Keratinocyte (primary cell): ENCODE data around the gene NLRC5. TPM values are rescaled to one million over a fixed set of nuclear protein-coding genes. Genes with fewer than 3 reads are reported as not detected.

Experiments used
- DNase-seq: peaks from one replicate; pipeline ENCODE4 v3.0.0-alpha.2; 2011; ENCODE audit warnings: low read depth, missing footprints, low spot score
- FAIRE-seq: peaks from 2 replicates; lab custom pipeline; 2011; peaks lifted over from hg19 to GRCh38; lab: Jason Lieb, UNC
- H2AFZ ChIP-seq: 2 replicates; pipeline ENCODE4 v1.6.0; 2012; ENCODE audit warnings: low read length, control low read depth, inconsistent platforms; ENCODE audit not compliant: control insufficient read depth
- H3K27ac ChIP-seq: 2 replicates; pipeline ENCODE4 v1.5.1; 2011; ENCODE audit warnings: low read length; ENCODE audit not compliant: control insufficient read depth, insufficient read depth
- H3K27me3 ChIP-seq: 3 replicates; pipeline ENCODE4 v1.6.0; 2011; ENCODE audit warnings: low read length; ENCODE audit not compliant: control insufficient read depth, insufficient read depth; ENCODE audit errors: extremely low read depth
- H3K36me3 ChIP-seq, 2 experiments: 2 replicates in 1 of 2; 3 replicates in 1 of 2; pipeline ENCODE4 v1.5.1; 2011; ENCODE audit warnings: low read length in 2 of 2, mild to moderate bottlenecking in 1 of 2; ENCODE audit not compliant: control insufficient read depth in 2 of 2, insufficient read depth in 2 of 2; ENCODE audit errors: extremely low read depth in 1 of 2
- H3K4me1 ChIP-seq: 3 replicates; pipeline ENCODE4 v1.5.1; 2011; ENCODE audit warnings: low read length; ENCODE audit not compliant: control insufficient read depth, insufficient read depth; ENCODE audit errors: extremely low read depth
- H3K4me2 ChIP-seq: 3 replicates; pipeline ENCODE4 v1.6.0; 2011; ENCODE audit warnings: low read depth, low read length; ENCODE audit not compliant: control insufficient read depth, insufficient read depth; ENCODE audit errors: extremely low read depth
- H3K4me3 ChIP-seq, 3 experiments: fragments of 200-600 bp in 1 of 3; sonication (generic) in 1 of 3; 2 replicates in 2 of 3; 3 replicates in 1 of 3; pipeline ENCODE4 v1.5.1; 2011 to 2016; ENCODE audit warnings: low read length in 3 of 3, mild to moderate bottlenecking in 3 of 3, control low read depth in 2 of 3, inconsistent platforms in 1 of 3, low read depth in 1 of 3, mixed read lengths in 1 of 3, mixed run types in 1 of 3, moderate library complexity in 1 of 3; ENCODE audit not compliant: control insufficient read depth in 2 of 3, insufficient read depth in 2 of 3; ENCODE audit errors: extremely low read depth in 1 of 3
- H3K79me2 ChIP-seq: 2 replicates; pipeline ENCODE4 v1.6.0; 2012; ENCODE audit warnings: low read length; ENCODE audit not compliant: control insufficient read depth, insufficient read depth
- H3K9ac ChIP-seq: 3 replicates; pipeline ENCODE4 v1.6.0; 2011; ENCODE audit warnings: low read length; ENCODE audit not compliant: control insufficient read depth, insufficient read depth; ENCODE audit errors: extremely low read depth
- H3K9me1 ChIP-seq: 3 replicates; pipeline ENCODE4 v1.6.0; 2011; ENCODE audit warnings: low read length; ENCODE audit not compliant: control insufficient read depth, insufficient read depth; ENCODE audit errors: extremely low read depth
- H3K9me3 ChIP-seq: 2 replicates; pipeline ENCODE4 v1.5.1; 2012; ENCODE audit warnings: low read depth, low read length; ENCODE audit not compliant: control insufficient read depth
- H4K20me1 ChIP-seq: 3 replicates; pipeline ENCODE4 v1.6.0; 2011; ENCODE audit warnings: low read length; ENCODE audit not compliant: control insufficient read depth, insufficient read depth; ENCODE audit errors: extremely low read depth
- EZH2 ChIP-seq: IDR thresholded peaks from one replicate; pipeline ENCODE4 v1.6.1; 2012; ENCODE audit warnings: inconsistent platforms, mild to moderate bottlenecking, low read length, moderate library complexity
- dilution Hi-C: fragments of 300-500 bp; cut with MboI; formaldehyde crosslinking; loops from one replicate; pipeline ENCODE4 v1.7.0; 2020; ENCODE audit warnings: low sequenced_read_pairs; ENCODE audit not compliant: extremely low pct_ligation_motif_present
- polyA plus RNA-seq, 5 experiments: library from polyadenylated mRNA; depleted of rRNA in 3 of 5; stranded (reverse) in 3 of 5; stranded (forward) in 1 of 5; unstranded in 1 of 5; fragments of >200 nt; gene quantifications; 1 replicate in 1 of 5; 2 replicates in 3 of 5; 3 replicates in 1 of 5; pipeline versions ENCODE4 v1.2.1 to v1.2.3, GENCODE V29; 2011 to 2012; ENCODE audit warnings: missing spikeins in 2 of 5, low read depth in 1 of 5, low replicate concordance in 1 of 5
- TF ChIP-seq, protein P1 (sequence below), 3 experiments: IDR thresholded peaks in 1 of 3; conservative IDR thresholded peaks in 1 of 3; optimal IDR thresholded peaks in 1 of 3; 2 replicates in 2 of 3; 3 replicates in 1 of 3; pipeline versions ENCODE3 to v1.5.1; 2011; ENCODE audit warnings: low read length in 3 of 3, mild to moderate bottlenecking in 3 of 3, moderate library complexity in 2 of 3, control low read depth in 1 of 3, inconsistent platforms in 1 of 3; ENCODE audit not compliant: insufficient read depth in 2 of 3; ENCODE audit errors: extremely low read depth in 1 of 3

Gene NLRC5
- polyA plus RNA-seq, 1 donor (not counting 4 experiments of a cell fraction or from before 2014, with no cell fraction given) = 7.8 TPM

DNA sequence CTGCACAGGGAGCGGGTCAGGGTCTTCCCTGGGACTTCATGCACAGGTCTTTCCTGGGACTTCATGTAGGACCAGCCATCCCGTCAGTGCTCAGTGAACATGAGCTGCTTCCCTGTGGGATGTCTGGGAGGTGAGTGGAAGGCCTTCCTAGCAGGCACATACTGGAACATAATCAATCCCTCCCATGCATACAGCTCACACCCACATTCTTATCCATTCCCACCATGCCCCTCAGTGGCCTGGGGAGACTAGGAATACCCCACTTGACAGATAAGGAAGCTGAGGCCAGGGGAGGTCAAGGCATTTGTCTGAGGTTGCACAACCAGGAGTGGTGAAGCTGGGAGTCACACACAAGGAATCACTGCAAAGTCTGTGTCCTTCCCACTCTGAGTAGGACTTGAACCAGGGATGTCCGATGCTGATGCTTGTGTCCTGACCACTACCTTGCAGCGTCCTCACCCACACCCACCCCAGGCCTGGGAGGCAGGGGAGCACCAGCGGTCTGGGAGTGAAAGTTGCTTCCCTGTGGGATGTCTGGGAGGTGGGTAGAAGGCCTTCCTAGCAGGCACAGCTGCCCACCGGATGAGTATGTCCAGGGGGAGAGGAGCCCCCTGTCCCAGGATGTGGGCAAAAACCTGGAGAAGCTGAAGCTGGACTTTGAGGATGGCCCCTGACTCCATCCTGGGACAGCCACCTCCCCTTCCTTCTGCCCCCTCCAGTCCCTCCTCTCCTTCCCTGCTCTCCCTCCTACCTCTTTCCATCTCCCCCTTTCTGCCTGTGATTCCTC is 1.0 kb upstream of the NLRC5 start:
- Histone ChIP-seq H3K27ac (no peak overlapping the region), H3K27me3 (no peaks in the 10 kb centered on the region), H3K9me3 (no peaks in the 10 kb centered on the region), H3K36me3 (no peaks in the 10 kb centered on the region), H2AFZ (peak overlapping the region; percentile 94), H4K20me1 (no peaks in the 10 kb centered on the region), H3K9me1 (no peaks in the 10 kb centered on the region), H3K4me3 (peak overlapping the region; percentile 75 to 87 (median 84)), H3K4me1 (peaks cover 39% of the 10 kb centered on the region), H3K9ac (peak overlapping the region; percentile 83), H3K79me2 (peaks cover 7% of the 10 kb centered on the region), H3K4me2 (peak overlapping the region; percentile 100)
- TF ChIP-seq EZH2 = no peak
- TF ChIP-seq, protein P1, sequence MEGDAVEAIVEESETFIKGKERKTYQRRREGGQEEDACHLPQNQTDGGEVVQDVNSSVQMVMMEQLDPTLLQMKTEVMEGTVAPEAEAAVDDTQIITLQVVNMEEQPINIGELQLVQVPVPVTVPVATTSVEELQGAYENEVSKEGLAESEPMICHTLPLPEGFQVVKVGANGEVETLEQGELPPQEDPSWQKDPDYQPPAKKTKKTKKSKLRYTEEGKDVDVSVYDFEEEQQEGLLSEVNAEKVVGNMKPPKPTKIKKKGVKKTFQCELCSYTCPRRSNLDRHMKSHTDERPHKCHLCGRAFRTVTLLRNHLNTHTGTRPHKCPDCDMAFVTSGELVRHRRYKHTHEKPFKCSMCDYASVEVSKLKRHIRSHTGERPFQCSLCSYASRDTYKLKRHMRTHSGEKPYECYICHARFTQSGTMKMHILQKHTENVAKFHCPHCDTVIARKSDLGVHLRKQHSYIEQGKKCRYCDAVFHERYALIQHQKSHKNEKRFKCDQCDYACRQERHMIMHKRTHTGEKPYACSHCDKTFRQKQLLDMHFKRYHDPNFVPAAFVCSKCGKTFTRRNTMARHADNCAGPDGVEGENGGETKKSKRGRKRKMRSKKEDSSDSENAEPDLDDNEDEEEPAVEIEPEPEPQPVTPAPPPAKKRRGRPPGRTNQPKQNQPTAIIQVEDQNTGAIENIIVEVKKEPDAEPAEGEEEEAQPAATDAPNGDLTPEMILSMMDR (optimal IDR thresholded peaks at IDR 0.05 in 1 of 3, IDR thresholded peaks at IDR 0.05 in 1 of 3, conservative IDR thresholded peaks at IDR 0.05 in 1 of 3; ENCODE audit: extremely low read depth in 1 of 3, insufficient read depth in 2 of 3, low read length in 3 of 3) = no peak
- DNase-seq (no peak), FAIRE-seq (no peak)
- dilution Hi-C loops = no loop called here

DNA sequence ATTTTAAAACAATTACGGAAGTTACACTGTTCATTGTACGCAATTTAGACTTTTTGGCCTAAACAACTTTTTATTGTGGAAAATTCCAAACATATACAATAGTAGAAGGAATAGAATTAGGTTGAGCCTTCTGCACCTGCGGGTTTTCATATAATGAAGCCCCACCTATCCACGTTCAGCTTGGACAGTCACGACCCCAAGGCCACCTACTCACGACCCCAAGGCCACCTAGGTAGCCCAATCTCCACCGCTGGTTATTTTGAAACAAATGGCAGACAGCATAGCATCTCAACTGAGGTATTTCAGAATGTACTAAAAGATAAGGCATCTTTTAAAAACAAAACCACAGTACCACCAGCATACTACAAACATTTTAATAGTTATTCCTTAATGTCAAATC is 631 bp downstream of the NLRC5 start:
- no peak for TF ChIP-seq EZH2
- TF ChIP-seq, protein P1 (optimal IDR thresholded peaks at IDR 0.05 in 1 of 3, IDR thresholded peaks at IDR 0.05 in 1 of 3, conservative IDR thresholded peaks at IDR 0.05 in 1 of 3; ENCODE audit: extremely low read depth in 1 of 3, insufficient read depth in 2 of 3, low read length in 3 of 3) = no peak
- dilution Hi-C loops = no loop called here
- H3K4me2 ChIP-seq = peak overlapping the region; percentile 100
- no peaks in the 10 kb centered on the region for H3K9me3 ChIP-seq
- no peaks in the 10 kb centered on the region for H3K27me3 ChIP-seq
- no peak for FAIRE-seq
- peak overlapping the region; percentile 61 for H3K27ac ChIP-seq
- no peaks in the 10 kb centered on the region for H3K9me1 ChIP-seq
- H3K36me3 ChIP-seq = no peaks in the 10 kb centered on the region
- H3K79me2 ChIP-seq = peaks cover 7% of the 10 kb centered on the region
- no peaks in the 10 kb centered on the region for H4K20me1 ChIP-seq
- peak overlapping the region; percentile 94 for H2AFZ ChIP-seq
- H3K9ac ChIP-seq = peak overlapping the region; percentile 83
- DNase-seq = no peak
- peaks cover 39% of the 10 kb centered on the region for H3K4me1 ChIP-seq
- H3K4me3 ChIP-seq = peak overlapping the region; percentile 75 to 87 (median 84)
